ES-I3 (cell line): ENCODE measurements around the gene ARHGEF2.

Experiments used
- H3K36me3 ChIP-seq: 2 replicates; pipeline ENCODE4 v1.6.1; 2013; ENCODE audit warnings: mild to moderate bottlenecking, low read length, control low read depth, moderate library complexity; ENCODE audit not compliant: insufficient read depth
- H3K4me1 ChIP-seq: 2 replicates; pipeline ENCODE4 v1.6.1; 2013; ENCODE audit warnings: mild to moderate bottlenecking, control low read depth, low read length; ENCODE audit not compliant: insufficient read depth
- H3K9ac ChIP-seq: 2 replicates; pipeline ENCODE4 v1.6.1; 2013; ENCODE audit warnings: low read depth, mild to moderate bottlenecking, low read length, moderate library complexity
- H3K9me3 ChIP-seq: 2 replicates; pipeline ENCODE4 v1.6.1; 2013; ENCODE audit warnings: mild to moderate bottlenecking, low read length, moderate library complexity; ENCODE audit not compliant: control insufficient read depth, insufficient read depth

ARHGEF2 gene

GRCh38 chr1:155909894-155910293 is 68.5 kb downstream of the ARHGEF2 start:
- H3K9me3 ChIP-seq: no peaks in the 10 kb centered on the region
- no peak overlapping the region for H3K9ac ChIP-seq
- peaks cover 3% of the 10 kb centered on the region; the same call in 1 of the 2 replicates for H3K4me1 ChIP-seq
- peaks cover 16% of the 10 kb centered on the region for H3K36me3 ChIP-seq

DNA sequence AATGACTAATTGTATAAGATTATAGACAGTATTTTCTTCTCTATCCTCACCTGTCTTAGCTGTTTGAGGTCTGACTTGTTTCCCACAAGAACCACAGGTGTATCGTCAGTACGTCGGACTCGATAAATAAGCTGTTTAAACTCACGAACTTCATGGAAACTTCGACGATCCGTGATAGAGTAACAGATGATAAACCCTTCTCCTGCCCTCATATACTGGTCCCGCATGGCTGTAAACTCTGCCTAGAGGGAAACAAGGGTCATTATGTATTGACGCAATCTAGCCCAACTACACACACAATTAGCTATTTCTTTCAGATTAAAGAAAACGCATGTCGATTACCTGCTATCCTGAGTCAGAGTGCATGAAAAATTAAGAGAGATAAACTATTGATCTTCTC is 74.1 kb downstream of the ARHGEF2 start:
- Histone ChIP-seq H3K4me1 (no peaks in the 10 kb centered on the region), H3K9ac (no peak overlapping the region), H3K9me3 (no peaks in the 10 kb centered on the region), H3K36me3 (peaks cover 16% of the 10 kb centered on the region)

- Histone ChIP-seq H3K9ac (no peak overlapping the region), H3K4me1 (no peaks in the 10 kb centered on the region), H3K36me3 (peaks cover 22% of the 10 kb centered on the region), H3K9me3 (no peaks in the 10 kb centered on the region)
These were observed 78.2 kb downstream of the ARHGEF2 start for GRCh38 chr1:155900161-155900560.

DNA sequence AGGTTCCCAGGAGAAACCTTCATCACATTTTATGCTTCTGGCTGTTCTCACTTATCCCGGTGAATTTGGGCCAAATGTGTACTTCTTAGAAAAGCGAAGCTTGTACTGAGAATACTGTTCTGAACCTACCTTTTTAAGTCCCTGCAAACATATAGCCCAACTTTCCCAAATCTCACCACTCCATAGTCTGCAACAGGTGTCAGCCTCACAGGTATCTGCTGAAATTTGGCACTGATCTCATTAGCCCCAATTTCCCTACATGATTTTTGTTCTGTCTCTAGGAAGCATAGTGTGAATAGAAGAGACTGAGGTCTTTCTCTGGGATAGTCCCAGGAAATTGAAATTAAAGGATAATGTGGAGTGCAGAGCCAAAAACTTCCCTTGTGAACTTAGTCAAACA is 78.7 kb downstream of the ARHGEF2 start:
- H3K36me3 ChIP-seq: peaks cover 17% of the 10 kb centered on the region
- H3K4me1 ChIP-seq: no peaks in the 10 kb centered on the region
- H3K9me3 ChIP-seq: no peaks in the 10 kb centered on the region
- H3K9ac ChIP-seq: no peak overlapping the region

GRCh38 chr1:155898888-155899287 is 79.5 kb downstream of the ARHGEF2 start:
- Histone ChIP-seq H3K9ac (no peak overlapping the region), H3K4me1 (no peaks in the 10 kb centered on the region), H3K9me3 (no peaks in the 10 kb centered on the region), H3K36me3 (peaks cover 11% of the 10 kb centered on the region)

DNA sequence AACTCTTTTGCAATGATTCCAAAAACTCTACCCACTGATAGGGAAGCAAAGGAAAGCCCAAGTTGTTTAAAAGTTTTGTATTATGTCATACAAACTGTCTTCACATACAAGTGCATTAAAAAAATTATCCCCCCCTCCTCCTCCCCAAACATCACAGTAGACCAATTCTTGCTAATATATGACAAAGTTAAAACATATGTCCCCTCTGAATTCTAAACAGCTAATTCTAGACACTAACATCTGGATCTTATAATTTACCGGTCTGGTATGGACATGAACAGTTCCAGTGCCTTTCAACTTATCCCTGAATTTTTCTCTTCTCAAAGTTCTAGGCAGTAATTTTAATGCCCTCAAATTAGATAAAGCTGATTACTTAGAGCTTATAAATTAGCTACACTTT is 80.6 kb downstream of the ARHGEF2 start:
- Histone ChIP-seq H3K4me1 (peaks cover 6% of the 10 kb centered on the region; the same call in 1 of the 2 replicates), H3K9ac (no peak overlapping the region), H3K36me3 (peaks cover 11% of the 10 kb centered on the region), H3K9me3 (no peaks in the 10 kb centered on the region)
